GM12864 (cell line): ENCODE measurements around the gene SLC25A1.
"Not testable (repeated sequence)": the region's sequence is repeated elsewhere in the genome, so short reads cannot be mapped to it uniquely, and the experiment has no call there.

Source experiments
- DNase-seq: peaks from one replicate; pipeline ENCODE4 v3.0.0-alpha.2; 2011; ENCODE audit warnings: low read depth
- H3K4me3 ChIP-seq: 2 replicates; pipeline ENCODE4 v1.5.1; 2011; ENCODE audit warnings: mild to moderate bottlenecking, low read depth, low read length, control low read depth
- CTCF ChIP-seq: IDR thresholded peaks from 2 replicates; pipeline ENCODE4 v1.5.1; 2011; ENCODE audit warnings: low read depth, mild to moderate bottlenecking, moderate library complexity, low read length, control low read depth, inconsistent platforms; ENCODE audit errors: missing control alignments

Gene SLC25A1

GRCh38 chr22:19164425-19164824 is 14.1 kb downstream of the SLC25A1 start:
- TF ChIP-seq CTCF, result no peak
- DNase-seq, result no peak
- H3K4me3 ChIP-seq, result no peak overlapping the region

GRCh38 chr22:19158649-19159048 is 19.9 kb downstream of the SLC25A1 start:
- not testable (repeated sequence) for H3K4me3 ChIP-seq, DNase-seq

GRCh38 chr22:19156109-19156508 is 22.4 kb downstream of the SLC25A1 start:
- not testable (repeated sequence) for DNase-seq, H3K4me3 ChIP-seq

DNA sequence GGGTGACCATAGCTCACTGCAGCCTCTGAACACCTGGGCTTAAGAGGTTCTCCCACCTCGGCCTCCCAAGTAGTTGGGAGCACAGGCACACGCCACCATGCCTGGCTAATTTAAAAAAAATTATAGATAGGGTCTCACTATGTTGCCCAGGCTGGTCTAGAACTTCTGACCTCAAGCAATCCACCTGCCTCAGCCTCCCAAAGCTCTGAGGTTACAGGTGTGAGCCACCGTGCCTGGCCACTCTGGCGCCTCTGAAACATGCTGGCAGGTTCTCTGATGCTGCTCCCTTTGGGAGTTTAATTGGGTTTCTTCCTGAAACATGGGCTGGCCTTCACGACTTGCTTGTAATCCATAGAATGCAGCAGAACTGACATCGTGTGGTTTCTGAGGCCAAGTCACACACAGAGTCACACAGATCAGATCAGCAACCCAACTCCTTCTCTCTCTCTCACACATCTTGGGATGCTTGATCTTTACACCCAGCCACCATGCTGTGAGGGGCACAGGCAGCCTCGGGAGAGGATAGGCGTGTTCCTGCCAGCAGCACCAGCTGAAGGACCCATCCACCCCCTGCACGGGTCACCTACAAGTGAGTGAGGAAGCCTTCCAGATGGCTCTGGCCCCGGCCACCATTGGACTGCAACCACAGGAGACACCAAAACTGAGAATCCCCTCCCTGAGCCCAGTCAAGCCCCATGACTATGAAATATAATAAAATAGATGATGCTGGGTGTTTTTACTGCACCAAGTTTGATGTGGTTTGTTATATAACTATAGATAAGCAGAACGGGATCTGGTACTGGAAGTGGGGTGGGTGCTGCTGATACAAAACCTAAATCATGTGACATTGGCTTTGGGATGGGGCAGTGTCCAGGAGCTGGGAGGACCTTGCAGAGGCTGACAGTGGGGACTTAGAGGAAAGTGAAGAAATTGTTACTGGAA is 25.3 kb downstream of the SLC25A1 start:
- no peak overlapping the region for H3K4me3 ChIP-seq
- TF ChIP-seq CTCF, result no peak
- no peak for DNase-seq

GRCh38 chr22:19151329-19152191 is 27.0 kb downstream of the SLC25A1 start:
- no peak overlapping the region for H3K4me3 ChIP-seq
- no peak for DNase-seq
- no peak for TF ChIP-seq CTCF

GRCh38 chr22:19150482-19151328 is 27.8 kb downstream of the SLC25A1 start:
- no peak overlapping the region for H3K4me3 ChIP-seq
- DNase-seq, result no peak
- TF ChIP-seq CTCF, result no peak

- H3K4me3 ChIP-seq, result peak within 1 kb of the TSS; percentile 25; the same call in 1 of the 2 replicates
- no peak for TF ChIP-seq CTCF
- DNase-seq, result no peak
These were observed 28.5 kb downstream of the SLC25A1 start, which contains the start of gene GSC2 for GRCh38 chr22:19149991-19150390. TSS of gene GSC2 (minus strand) at chr22:19150292. CDS start at chr22:19150283, 9 bp downstream.
